Left renal pelvis (tissue), 4 donors: ENCODE measurements around the gene DCLRE1B. TPM values are rescaled to one million over a fixed set of nuclear protein-coding genes. Genes with fewer than 3 reads are reported as not detected.

Experiments
- DNase-seq, 4 donors: peaks; one replicate each; pipeline ENCODE4 v3.0.0-alpha.2; 2013; ENCODE audit warnings: low read depth in 4 of 4, low spot score in 3 of 4
- polyA plus RNA-seq, 4 donors: library from polyadenylated mRNA; unstranded; fragments of 120-200 nt; gene quantifications; one replicate each; pipeline ENCODE4 v1.2.1, GENCODE V29; 2013; ENCODE audit not compliant: insufficient read length in 4 of 4

The DCLRE1B gene
- 10 to 100 TPM in 3 of 4 donors, 1 to 10 TPM in 1; 9.6 to 13.9 (median 11.8) TPM for polyA plus RNA-seq

DNA sequence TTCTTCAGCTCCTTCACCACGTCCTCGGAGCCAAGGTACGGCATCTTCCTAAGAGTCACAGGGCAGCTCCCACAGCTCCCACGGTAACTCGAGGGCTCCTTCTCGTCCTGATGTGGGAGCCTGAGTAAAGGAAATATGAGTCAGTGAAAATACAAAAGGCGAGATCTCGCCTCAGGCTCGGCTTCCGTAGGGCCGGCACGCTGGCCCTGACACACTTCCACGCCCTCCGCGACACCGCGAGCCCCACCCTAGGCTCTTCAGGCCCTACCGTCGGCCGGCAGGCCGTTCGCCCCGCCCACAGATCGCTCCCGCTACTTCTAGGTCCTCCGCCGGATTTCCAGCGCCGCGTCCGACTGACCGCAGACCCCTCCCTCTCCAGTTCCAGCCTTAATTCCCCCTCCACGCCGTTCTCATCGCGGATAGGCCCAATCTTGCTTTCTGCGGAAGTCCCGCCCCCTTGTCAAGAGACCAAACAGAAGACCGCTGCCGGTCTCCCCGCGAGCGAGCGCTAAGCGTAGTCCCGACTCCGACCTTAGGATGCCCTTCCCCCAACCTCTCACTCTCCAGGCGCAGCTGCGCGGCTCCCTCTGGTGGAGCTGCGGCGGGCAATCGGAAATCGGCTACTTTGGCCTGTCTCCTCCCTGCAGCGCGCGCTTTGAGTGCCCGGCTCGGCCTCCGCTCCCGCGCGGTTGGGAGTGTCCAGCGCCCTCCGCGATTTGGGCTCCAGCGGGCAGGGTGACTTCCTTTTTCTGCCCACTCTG, at the start of gene DCLRE1B, which contains the start of gene AP4B1:
DCLRE1B (plus strand) TSS at position 653 of the 761 bp plus-strand sequence. CDS start 261 bp downstream, outside the sequence.
AP4B1 (minus strand) TSS at position 126 of the 761 bp plus-strand sequence; CDS start at position 44, 82 bp downstream.
- DNase-seq = peak; percentile 99 to 100 (median 99)

GRCh38 chr1:113855630-113856400, 49.3 kb upstream of the DCLRE1B start:
- DNase-seq = no peak

GRCh38 chr1:113856401-113856790, 48.7 kb upstream of the DCLRE1B start:
- no peak for DNase-seq

GRCh38 chr1:113857776-113858175, 47.4 kb upstream of the DCLRE1B start:
- DNase-seq = no peak

DNA sequence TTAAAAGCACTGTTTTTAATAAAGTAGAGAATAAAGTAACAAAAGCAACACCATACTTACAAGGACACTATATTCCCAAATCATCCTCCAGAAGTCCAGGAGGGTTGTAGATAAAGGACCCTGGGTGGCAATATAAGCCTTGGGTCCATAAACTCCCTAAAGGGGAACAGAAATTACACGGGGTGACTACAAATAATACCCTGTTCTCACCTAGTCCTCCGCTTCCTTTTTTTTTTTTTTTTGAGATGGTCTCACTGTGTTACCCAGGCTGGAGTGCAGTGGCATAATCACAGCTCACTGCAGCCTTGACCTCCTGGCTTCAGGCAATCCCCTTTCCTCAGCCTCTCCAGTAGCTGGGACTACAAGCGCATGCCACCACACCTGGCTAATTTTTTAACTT, 46.7 kb upstream of the DCLRE1B start:
- no peak for DNase-seq

- no peak for DNase-seq
Measured at GRCh38 chr1:113858982-113859381, 46.1 kb upstream of the DCLRE1B start.

DNA sequence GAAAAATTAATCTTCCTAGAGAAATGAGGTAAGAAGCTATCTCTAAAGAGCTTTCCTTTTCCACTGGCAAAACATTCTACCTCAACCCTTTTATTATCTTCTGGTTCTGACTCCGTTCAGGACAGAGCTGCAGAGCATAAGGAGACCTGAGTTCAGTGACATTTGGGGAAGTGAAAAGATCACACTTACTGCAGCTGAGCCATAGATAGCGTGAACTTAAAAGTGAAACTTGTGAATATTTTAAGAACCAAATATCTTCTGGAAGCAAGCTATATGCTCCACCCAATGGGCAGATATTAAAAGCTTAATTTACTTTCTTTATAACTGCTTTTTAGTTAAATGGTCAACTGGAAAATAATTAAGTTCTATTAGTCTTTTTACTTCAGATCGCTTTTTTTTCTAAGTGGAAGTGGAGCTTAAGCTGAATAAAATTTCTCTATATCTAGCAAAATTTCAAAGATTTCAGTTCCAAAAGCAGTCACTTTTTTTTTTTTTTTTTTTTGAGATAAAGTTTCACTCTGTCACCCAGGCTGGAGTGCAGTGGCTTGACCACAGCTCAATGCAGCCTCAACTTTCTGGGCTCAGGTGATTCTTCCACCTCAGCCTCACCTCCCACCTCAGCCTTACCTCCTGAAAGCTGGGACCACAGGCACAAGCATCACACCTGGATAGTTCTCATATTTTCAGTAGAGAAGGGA, 45.5 kb upstream of the DCLRE1B start:
- no peak for DNase-seq

- no peak for DNase-seq
Measured at GRCh38 chr1:113860891-113861290, 44.2 kb upstream of the DCLRE1B start.

- no peak for DNase-seq
Measured at GRCh38 chr1:113861641-113862040, 43.5 kb upstream of the DCLRE1B start.

DNA sequence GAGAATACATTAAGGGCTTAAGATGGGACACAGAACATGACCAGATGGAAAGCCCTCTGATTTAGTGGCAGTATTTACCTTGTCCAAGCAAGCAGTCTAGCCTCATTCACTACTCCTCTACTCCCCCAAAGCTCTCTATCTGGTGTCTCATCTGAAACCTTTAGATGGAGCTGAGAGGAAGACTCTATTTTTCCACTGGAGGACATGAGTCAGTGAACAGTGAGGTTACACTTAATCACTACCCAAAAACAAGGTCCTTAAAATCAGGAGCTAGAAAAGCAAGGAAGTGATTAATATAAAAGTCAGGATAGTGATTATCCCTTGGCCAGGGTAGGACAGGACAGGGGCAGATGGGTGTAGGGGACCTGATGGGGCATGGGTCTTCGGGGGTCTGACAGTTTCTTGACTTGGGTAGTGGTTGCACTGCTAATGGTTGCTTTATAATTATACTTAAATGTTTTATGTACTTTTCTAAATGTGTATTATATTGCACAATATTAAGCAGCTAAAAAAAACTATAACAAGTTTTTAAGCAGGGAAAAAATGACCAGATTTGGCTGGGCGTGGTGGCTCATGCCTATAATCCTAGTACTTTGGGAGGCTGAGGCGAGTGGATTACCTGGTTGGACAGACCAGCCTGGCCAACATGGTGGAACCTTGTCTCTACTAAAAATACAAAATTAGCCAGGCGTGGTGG, 36.6 kb upstream of the DCLRE1B start:
- no peak for DNase-seq

- no peak for DNase-seq
Measured at GRCh38 chr1:113870778-113871177, 34.3 kb upstream of the DCLRE1B start.

DNA sequence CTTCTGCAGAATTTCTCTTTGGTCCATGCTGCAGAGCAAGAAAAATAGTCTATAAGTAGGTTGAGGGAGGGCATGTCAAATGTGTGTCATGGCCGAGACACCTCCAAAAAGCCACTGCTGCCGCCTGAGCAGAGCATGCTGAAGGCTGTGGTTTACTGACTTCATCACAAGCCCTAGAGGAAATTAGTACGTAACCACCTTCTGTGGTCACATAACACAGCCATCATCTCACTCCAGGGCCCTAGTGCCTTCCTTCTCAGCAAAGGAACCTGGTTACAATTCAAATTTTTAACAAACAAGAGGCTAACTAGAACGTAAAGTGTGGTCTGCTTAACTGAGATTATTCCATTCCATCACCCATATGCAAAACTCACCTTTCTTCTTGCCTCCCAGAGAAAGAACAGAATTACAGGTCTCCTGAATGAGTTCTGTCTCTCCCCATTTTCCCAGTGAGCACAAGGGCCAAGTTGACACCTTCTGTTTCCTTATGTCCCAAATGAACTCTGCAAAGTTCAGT, 33.5 kb upstream of the DCLRE1B start, which contains the start of gene PTPN22:
PTPN22 (minus strand) TSS at position 116 of the 517 bp plus-strand sequence.
- DNase-seq = no peak

- no peak for DNase-seq
Measured at GRCh38 chr1:113872219-113872935, 32.7 kb upstream of the DCLRE1B start.

- no peak for DNase-seq
Measured at GRCh38 chr1:113874012-113874879, 30.9 kb upstream of the DCLRE1B start.

GRCh38 chr1:113875714-113876113, 29.4 kb upstream of the DCLRE1B start:
- no peak for DNase-seq

DNA sequence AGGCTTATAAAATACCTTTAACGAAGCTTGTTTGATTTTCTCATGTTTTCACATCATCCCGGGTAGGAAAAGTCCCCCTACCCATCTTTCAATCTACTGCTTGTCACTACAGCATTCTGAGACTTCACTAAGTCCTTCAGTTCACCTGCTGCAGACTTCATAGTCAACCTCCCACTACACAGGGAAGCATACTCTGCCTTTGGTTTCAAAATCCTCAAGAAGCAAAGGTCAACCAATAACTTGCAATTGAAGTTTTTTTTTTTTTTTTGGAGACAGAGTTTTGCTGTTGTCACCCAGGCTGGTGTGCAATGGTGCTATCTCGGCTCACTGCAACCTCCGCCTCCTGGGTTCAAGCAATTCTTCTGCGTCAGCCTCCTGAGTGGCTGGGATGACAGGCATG, 28.9 kb upstream of the DCLRE1B start:
- DNase-seq = no peak

GRCh38 chr1:113879739-113880038, 25.4 kb upstream of the DCLRE1B start:
- no peak for DNase-seq

DNA sequence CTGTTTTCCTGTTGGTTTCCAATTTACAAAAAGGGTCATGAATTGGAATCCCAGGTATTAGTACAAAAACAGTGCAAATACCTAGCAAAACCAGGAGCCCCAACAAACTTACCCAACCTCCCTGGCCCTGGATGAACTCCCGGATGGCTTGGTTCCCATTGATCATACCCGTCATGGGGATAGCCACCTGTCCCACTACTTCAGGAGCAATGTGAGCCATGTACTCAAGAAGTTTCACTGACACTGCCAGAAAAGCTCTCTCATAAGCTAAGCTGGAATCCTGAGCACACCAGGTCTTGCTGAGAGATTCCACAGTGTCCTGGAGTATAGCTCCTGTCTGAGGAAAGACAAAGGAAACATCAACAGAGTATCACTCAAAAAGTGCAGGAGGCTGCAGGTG, 23.5 kb upstream of the DCLRE1B start:
- no peak for DNase-seq
